DMS153 treated with DMSO at 0.1 percent for 48 hours (cell line): ENCODE results near the gene ELL2.
"Not testable (repeated sequence)": the region's sequence is repeated elsewhere in the genome, so short reads cannot be mapped to it uniquely, and the experiment has no call there.

ENCODE experiments used
- DNase-seq: peaks from one replicate; lab custom pipeline; 2025; ENCODE audit not compliant: unreplicated experiment; lab: John Stamatoyannopoulos, UW

Gene ELL2

DNA sequence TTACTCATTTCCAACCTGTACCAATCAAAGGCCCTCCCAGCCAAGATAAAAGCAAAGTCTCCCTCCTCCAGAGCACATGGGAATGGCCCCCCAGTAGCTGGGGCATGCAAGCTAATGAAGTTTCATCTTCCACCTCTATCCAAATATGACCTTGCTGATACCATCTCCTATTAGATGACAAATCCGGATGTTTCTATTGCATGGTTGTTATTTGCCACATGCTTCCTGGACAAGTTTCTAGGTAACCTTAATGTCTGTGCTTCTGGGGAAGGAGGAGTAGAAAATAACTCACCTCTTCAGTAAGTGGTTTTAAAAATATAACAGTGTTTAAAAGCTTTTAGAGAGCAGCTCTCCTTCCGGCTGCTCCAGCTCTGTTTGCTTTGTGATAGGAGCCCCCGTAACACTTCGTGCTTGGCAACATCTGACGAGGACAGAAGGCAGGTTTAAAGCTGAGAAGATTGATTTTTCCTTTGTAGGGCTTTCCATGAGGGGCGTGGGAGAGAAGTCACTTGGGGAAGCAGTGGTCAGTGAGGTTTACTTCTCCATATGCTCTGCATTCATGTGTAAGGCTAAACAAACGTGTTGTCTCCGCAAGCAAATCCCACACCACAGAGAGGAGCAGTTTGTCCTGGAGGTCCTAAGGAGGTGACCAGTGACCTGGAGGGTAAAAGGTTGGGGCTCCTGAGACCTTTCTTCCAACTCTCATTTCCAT, 98.8 kb downstream of the ELL2 start:
- no peak for DNase-seq

DNA sequence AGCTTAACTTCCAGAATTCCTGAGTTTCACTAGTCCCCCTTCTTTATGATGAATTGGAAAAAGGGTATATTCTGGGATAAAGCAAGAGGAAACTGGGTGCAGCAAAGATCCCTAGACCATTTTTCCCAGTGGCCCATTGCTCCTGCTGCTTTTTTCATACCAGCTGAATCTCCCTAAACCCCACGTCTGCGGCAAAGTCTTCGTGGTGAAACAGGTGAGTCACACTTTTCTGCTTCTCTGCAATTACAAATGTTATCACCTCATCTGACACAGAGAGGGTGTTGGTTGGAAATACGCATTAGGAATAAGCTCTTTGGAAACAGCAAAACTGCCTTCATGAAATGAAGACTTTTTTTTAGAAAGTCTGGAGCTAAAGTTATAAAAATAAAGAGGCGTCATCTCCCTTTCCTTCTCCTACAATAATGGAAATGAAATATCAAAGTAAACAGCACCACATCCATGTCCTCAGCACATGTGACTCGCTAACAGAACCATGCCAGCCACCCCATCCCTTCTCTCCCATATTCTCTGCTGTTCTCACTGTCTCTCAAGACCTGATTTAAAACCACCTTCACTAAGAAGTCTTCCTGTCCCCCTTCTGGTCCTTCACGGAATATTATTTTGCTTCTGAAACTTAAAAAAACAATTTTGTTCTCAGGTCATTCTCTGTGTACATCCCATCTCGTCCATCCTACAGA, 99.6 kb downstream of the ELL2 start:
- no peak for DNase-seq

GRCh38 chr5:95861221-95861863, 100.3 kb downstream of the ELL2 start:
- DNase-seq: peak; percentile 28

GRCh38 chr5:95859661-95860060, 102.0 kb downstream of the ELL2 start:
- no peak for DNase-seq

GRCh38 chr5:95858661-95859595, 102.7 kb downstream of the ELL2 start:
- peak; percentile 55 for DNase-seq

DNA sequence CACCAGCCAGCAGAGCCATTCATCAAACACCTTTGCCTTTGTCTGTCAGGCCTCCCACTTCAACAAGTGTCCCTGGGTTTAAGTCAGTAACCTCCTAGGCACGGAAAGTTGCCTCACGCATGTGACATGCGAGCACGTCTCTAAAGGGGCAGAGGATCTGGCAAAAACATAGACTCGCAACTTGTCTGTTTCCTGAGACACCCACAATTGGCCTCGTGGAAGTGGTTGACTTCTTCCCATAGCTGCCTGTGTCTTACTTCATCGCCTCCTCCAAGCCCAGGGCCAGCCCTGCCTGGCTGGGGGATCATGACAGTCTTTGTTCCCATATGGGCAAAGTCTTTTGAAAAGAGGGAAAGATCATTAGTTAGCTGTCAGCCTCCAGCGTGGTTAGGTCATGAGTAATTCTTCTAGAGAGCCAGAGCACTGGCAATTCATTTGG, 103.6 kb downstream of the ELL2 start:
- DNase-seq: no peak

DNA sequence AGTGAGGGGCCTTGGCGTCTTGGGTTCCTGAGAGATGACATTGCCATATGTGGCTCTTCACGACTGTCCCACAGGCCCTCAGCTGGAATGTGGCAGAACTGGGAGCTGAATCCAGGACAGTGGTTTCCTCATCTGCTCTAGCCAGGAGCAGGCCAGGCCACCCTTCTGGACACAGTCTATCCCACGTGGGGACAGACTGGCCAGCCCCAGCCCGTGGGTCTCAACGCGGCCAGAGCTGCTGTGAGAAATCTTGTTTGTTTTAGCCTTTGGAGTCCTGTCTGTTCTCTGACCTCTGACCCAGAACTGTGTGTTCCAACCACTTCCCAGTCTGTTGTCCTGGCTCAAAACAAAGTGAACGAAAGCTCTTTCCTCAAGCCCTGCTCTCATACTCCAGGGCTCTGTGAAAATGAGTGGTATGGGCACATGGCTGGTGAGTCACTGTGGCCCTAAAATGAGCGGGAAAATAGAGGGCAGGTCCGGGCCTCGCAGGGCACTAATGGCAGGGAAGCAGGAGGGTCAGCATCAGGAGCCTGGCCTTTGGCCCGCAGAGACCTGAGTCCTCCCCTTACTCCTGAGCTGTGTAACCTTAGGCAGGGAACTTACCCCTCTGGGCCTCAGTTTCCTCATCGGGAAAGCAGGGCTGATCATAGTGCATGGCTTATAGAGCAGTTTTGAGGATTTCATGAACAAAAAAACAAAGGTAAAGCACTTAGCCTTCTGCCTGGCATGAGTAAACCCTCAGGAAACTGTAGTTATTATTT, 104.3 kb downstream of the ELL2 start:
- no peak for DNase-seq

DNA sequence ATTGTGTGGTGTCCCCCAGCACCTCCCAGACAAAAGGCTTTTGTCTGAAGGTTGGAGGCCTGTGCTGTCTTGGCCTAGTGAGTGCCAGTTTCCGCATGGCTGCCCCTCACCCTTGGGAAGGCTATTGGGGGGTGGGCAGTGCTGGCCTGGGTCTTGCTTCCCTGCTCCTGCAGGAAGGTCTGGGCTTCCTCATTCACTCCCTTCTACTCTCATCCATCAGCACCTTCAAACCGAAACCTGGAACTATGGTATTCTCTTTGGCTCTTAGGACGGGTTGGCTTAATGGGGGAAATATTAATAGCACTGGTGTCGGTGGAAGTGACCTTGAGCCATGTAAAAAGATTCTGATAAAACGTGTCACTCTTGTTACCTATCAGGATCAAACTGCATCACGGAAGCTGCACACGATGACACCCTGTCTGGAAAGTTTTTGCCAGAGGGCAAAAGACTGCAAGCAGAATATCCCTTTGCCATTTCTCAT, 105.1 kb downstream of the ELL2 start:
- no peak for DNase-seq

GRCh38 chr5:95853490-95853889, 108.2 kb downstream of the ELL2 start:
- DNase-seq: no peak

DNA sequence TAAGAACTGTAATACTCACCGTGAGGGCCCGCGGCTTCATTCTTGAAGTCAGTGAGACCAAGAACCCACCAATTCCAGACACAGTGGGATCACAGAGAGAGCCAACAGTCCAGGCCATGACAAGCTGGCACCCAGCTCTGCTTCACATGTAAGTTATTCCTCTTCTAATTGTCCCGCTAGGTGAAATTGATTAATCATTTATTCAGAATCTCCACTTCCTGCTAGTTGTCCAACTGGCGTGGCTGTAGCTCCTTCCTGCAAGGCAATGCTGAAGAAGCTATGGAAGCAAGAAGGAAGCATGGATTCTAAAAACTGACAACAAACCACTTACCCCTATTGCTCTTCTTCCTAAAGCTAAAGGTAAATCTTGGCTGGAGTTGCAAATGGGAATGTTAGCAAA, 109.1 kb downstream of the ELL2 start:
- DNase-seq: no peak

- DNase-seq: not testable (repeated sequence)
These were observed 110.5 kb downstream of the ELL2 start for GRCh38 chr5:95851141-95851540.

DNA sequence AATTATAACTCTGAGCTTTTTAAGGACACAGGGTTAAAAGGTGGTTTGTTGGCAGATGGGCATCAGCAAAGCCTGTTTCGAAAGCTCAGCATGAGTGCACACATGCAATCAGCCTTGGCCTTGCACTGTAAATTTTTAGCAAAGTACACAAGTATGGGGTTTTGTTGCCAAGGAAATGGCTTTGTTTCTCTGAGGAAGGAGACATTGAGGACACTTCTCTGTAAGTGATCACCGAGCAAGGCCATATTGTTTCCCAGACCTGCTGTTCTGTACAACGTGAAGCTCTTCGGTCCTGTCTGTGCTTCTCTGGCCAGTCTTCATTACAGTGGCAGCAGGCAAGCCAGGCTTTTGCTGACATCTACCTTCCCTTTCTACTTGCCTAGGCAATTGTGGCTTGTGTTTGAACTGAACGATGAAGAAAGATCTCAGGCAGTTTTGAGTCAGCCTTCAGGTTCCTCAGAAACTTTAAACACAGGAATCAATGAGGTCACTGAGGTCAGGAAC, 111.2 kb downstream of the ELL2 start:
- no peak for DNase-seq

DNA sequence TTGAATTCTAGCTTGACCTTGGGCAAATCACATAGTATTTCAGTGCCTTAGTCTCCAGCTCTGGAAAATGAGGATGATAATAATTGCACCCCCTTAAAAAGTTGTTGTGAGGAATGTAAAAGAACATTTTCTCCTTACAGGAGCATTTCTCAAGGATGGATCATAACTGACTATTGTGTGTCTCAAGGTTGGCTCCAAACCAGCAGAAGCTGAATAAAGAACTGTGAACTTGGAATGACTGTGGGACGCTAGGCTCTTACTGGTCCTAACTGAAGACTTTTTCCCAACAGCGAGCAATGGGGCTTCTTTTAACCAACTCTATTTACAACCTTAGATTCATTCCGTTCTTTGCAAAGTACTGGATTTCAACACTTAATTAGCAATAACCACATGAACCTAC, 113.0 kb downstream of the ELL2 start:
- DNase-seq: no peak

DNA sequence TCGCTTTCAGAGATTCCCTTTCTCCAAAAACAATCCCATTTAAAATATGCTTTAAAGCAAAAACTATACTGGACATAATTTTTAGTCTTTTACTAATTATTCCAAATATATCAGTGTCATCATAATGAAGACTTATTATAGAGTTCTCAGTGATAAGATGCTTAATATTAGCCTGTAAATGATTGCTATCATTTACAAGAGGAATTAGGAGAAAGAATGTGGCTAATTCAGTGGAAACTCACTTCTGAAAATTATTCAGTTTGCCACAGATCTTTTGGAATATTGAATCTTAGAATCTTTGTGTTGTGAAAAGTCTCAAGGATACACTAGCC, 114.4 kb downstream of the ELL2 start:
- DNase-seq: no peak

DNA sequence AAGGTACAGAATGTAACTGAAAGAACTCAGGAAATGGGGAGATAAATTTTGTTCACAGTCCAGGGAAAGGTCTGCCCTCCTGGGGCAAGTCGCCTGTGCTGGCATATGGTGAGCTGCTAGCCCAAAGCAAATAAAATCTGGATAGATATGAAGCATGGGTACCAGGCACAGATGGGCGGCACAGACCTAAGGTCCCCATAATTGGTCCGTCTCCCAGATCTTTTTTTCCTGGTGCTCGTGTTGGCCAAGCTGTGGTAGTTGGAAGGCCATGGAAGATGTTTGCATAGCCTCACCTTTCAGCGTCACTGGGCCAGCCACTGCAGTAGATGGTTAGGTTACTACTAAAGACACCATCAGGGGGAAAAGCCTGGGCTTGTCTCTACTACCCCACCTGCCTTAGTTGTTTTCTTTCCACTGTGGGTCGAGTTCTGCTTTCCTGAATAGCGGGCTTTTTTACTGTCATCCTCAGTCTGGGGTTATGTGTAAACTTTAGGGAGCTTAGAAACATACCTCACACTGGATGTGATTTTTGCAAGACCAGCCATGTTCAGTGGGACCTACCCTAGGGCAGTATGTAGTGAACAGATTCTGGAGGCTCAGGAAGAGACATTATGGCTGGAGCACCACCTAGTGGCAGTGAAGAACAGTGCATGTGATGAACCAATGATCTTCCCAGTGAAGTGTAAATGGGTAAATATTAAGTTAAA, 114.9 kb downstream of the ELL2 start:
- no peak for DNase-seq

DNA sequence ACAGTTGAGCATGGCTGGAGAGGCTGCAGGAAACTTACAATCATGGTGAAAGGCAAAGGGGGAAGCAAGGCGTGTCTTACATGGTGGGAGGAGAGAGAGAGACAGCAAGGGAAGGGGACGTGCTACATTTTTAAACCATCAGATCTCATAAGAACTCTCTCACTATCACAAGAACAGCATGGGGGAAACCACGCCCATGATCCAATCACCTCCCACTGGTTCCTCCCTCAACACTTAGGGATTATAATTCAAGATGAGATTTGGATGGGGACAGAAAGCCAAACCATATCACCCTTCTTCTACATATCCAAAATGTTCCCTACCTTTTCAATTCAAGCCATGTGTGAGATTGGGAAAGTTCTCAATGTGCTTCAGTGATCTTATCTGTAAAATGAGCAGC, 116.3 kb downstream of the ELL2 start:
- no peak for DNase-seq

DNA sequence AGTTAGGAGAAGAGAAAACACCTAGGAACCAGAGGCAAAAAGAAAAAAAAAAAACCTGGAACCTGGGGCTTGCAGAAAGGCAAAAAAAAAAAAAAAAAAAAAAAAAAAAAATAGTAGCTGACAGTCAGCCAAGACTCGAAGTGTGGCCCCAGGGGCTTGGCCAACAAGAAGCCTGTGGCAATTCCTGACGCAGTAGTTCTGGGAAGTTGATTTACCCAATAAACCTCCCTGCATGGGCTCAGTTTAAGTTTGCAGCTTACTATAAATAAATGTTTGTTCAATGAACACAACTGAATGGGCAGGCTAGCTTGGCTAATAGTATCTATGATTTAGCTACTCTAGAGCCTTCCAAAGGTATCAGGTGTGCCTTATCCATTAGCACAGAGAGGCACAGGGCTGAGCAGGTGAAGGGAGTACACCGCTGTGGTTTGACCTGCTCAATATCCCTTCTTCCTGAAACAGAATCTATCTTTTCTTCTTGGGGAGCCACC, 117.9 kb downstream of the ELL2 start:
- no peak for DNase-seq

DNA sequence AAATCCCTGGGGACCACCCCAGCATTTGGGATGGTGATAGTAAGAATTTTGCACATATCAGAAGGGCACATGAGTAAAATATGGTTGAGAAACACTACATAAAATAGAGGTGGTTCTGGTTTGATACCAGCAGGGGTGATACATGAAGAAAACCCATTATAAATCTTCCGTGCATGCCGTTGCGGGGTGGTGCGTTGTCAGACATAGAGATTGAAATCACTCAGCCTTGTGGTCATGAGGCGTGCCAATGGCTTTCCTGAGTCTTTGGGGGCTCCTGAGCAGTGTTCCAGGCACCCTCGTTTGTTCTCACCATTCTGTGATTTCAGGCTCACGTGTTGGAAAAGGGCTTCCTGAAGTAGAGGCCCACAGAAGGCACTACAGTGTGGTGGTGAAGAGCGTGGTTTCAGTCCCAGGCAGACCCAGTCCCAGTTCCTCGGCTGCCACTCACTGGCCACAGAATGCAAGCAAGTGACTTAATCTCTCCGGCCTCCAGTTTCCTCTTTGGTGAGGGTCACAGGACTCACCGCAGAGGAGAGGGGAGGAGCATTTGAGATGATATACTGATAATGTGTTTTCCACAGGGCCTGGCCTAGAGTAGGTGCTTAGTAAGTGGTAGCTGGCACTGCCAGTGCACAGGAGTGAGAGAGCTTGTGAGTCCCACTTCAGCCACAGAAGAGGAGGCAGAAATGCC, 118.7 kb downstream of the ELL2 start:
- no peak for DNase-seq
